ENCODE measurements around the gene KCNA4.

DNA sequence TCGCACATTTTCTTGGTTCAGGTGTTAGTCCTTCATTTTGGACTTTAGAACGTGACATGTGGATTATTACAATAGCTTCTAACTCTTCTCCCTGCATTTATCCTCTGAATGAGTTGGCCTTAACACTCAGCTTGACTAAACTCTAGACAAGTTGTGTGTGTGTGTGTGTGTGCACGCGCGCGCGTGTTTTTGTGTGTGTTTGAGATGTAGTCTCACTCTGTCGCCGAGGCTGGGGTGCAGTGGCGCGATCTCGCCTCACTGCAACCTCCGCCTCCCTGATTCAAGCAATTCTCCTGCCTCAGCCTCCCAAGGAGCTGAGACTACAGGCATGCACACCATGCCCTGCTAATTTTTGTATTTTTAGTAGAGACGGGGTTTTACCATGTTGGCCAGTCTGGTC, 24.3 kb upstream of the KCNA4 start:
- no peak for TF ChIP-seq POLR2A (IDR thresholded peaks at IDR 0.05; ENCODE audit: low read length)
- TF ChIP-seq GATA1 (IDR thresholded peaks at IDR 0.05; ENCODE audit: low read depth, low read length) = no peak
